Measurements from ENCODE around the gene PTPRK. TPM values are rescaled to one million over a fixed set of nuclear protein-coding genes. Genes with fewer than 3 reads are reported as not detected.

PTPRK gene
- total and polyA plus RNA-seq, 12 donors: 3.2 to 22.4 (median 15.0) TPM

DNA sequence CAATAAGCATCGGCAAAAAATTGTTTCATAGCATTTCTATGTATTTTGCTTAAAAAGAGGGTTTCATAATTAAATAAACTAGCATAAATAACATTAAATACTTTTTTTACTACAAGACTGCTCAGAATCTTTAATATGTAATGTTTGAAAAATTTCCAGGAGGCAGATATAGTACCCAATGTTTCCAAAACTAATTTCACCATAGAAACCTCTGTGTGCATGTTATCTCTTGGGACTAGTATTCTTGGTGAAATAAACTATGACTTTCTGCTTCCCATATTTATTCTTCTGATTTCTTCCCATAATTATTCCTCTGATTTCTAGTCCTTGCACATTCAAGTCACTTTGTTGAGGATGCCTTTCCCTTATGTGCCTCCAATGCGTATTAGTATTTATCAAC, 94.5 kb downstream of the PTPRK start:
- 90 to 95% (median 92%) methylated on average over 2 of the region's 2 CpGs for WGBS, 4 donors
- Histone ChIP-seq H3K27ac (no peak overlapping the region), H3K4me1 (replicated peaks in 1 of 2) (no peaks in the 10 kb centered on the region), H3K27me3 (no peaks in the 10 kb centered on the region), H3K9me3 (replicated peaks in 1 of 3) (no peaks in the 10 kb centered on the region), H3K36me3 (replicated peaks in 1 of 2) (no peaks in the 10 kb centered on the region), H3K4me3 (no peak overlapping the region)
- TF ChIP-seq CTCF (IDR thresholded peaks at IDR 0.05) (no peak), POLR2A (IDR thresholded peaks at IDR 0.05) (no peak)
- DNase-seq: no peak
- intact Hi-C loops (cut with DNase I): no loop called here

DNA sequence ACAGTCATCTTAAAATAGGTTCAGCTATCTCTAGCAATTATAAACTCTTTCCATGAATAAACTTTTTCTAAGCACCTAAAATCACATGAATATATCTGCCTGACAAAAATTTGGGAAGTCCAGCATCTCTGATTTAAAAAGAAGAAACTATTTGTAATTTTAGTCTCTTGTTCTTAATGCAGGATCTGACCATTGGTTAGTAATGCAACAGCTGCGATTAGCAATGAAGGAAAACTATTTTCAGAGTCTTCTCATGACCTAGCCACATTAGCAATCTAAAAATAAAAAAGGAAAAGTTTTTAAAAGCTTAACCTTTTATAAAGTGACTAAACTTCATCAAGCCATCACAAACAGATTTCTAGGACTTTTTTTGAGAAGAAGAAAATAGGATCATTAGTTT, 97.5 kb downstream of the PTPRK start:
- 73 to 91% (median 79%) methylated on average over 1 of the region's 1 CpG for WGBS, 4 donors
- Histone ChIP-seq H3K27me3 (no peaks in the 10 kb centered on the region), H3K36me3 (replicated peaks in 1 of 2) (no peaks in the 10 kb centered on the region), H3K27ac (no peak overlapping the region), H3K4me3 (no peak overlapping the region), H3K9me3 (replicated peaks in 1 of 3) (no peaks in the 10 kb centered on the region), H3K4me1 (replicated peaks in 1 of 2) (no peaks in the 10 kb centered on the region)
- intact Hi-C loops (cut with DNase I): no loop called here
- TF ChIP-seq CTCF (IDR thresholded peaks at IDR 0.05): no peak
- DNase-seq: no peak

DNA sequence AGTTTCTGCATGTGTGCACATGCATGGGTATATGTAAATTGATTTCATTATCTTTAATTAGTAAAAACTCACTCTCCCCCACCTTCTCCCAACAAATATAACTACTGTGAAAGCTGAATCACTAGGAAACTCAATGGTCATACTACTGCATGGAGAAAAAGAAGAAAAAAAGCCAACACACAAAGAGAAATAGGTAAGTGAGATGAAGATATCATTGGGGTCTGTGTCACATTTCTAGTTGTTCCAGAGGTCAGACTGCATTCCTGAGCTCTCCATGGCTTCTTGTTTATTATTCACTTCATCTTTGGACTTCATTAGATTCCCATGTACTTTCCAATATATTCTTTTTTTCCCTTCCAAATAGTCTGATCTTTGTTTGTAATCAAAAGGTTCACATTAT, 98.2 kb downstream of the PTPRK start:
- intact Hi-C loops (cut with DNase I): no loop called here
- Histone ChIP-seq H3K4me3 (no peak overlapping the region), H3K27me3 (no peaks in the 10 kb centered on the region), H3K27ac (no peak overlapping the region), H3K9me3 (replicated peaks in 1 of 3) (no peaks in the 10 kb centered on the region), H3K36me3 (replicated peaks in 1 of 2) (no peaks in the 10 kb centered on the region), H3K4me1 (replicated peaks in 1 of 2) (no peaks in the 10 kb centered on the region)
- DNase-seq: no peak
- no peak for TF ChIP-seq POLR2A (IDR thresholded peaks at IDR 0.05)
- TF ChIP-seq CTCF (IDR thresholded peaks at IDR 0.05): no peak

DNA sequence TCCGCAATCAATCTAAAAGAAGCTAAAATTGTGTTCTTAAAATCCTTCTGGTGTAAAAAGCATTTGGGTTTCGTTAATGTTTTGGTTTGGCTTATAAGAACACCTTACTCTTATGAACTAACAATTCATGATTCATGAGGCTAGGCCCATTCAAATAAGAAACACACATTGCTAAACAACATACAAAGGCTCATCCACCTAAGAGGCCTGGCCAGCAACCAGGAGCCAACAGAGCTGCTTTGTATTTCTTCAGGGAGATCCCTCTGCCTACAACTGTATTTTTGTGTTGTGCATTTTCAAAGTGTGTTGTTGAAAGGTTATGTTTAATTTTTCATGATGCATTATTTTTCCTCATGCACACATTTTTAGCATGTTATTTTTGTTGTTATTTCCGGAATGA, 98.6 kb downstream of the PTPRK start:
- WGBS, 4 donors: 86 to 92% (median 88%) methylated on average over 3 of the region's 3 CpGs
- Histone ChIP-seq H3K9me3 (replicated peaks in 1 of 3) (no peaks in the 10 kb centered on the region), H3K36me3 (replicated peaks in 1 of 2) (no peaks in the 10 kb centered on the region), H3K4me1 (replicated peaks in 1 of 2) (no peaks in the 10 kb centered on the region), H3K27ac (no peak overlapping the region), H3K4me3 (no peak overlapping the region), H3K27me3 (no peaks in the 10 kb centered on the region)
- DNase-seq: no peak
- intact Hi-C loops (cut with DNase I): no loop called here
- TF ChIP-seq CTCF (IDR thresholded peaks at IDR 0.05) (no peak), POLR2A (IDR thresholded peaks at IDR 0.05) (no peak)
